CD4-positive, alpha-beta T cell (primary cell): ENCODE measurements around the gene CHD9. TPM values are rescaled to one million over a fixed set of nuclear protein-coding genes. Genes with fewer than 3 reads are reported as not detected.

Source experiments
- ATAC-seq: fragments of 200-7000 bp; cut with Tn5 transposase; one replicate; pipeline ENCODE4 v1.10.0; 2022; ENCODE audit warnings: mild to moderate bottlenecking; ENCODE audit not compliant: poor library complexity
- CTCF ChIA-PET: fragments of 350-600 bp; sonication (Branson Sonifier 250); formaldehyde crosslinking; loops from one replicate; lab custom pipeline; 2021; ENCODE audit warnings: antibody characterized with exemption, inconsistent platforms; lab: Charles Lee
- POLR2A ChIA-PET: fragments of 350-600 bp; sonication (Branson Sonifier 250); formaldehyde crosslinking; loops from one replicate; lab custom pipeline; 2021; ENCODE audit warnings: antibody characterized with exemption, inconsistent platforms; lab: Charles Lee
- DNase-seq, 14 experiments: peaks; one replicate each; pipeline ENCODE4 v3.0.0-alpha.2; 2013 to 2020; ENCODE audit warnings: mixed read lengths in 2 of 14
- H3K27ac ChIP-seq, 2 donors: one replicate each; pipeline versions ENCODE4 v1.5.1 to v1.7.0; 2013; ENCODE audit warnings: low read length in 2 of 2, low read depth in 1 of 2, mild to moderate bottlenecking in 1 of 2
- H3K27me3 ChIP-seq, 2 experiments: 1 replicate in 1 of 2; 2 replicates in 1 of 2; pipeline versions ENCODE4 v1.6.1 to v1.7.0; 2013; ENCODE audit warnings: low read length in 2 of 2, control low read depth in 1 of 2, mild to moderate bottlenecking in 1 of 2, moderate library complexity in 1 of 2; ENCODE audit not compliant: insufficient read depth in 2 of 2, control insufficient read depth in 1 of 2
- H3K36me3 ChIP-seq: one replicate; pipeline ENCODE4 v1.6.1; 2013; ENCODE audit warnings: low read length, control low read depth; ENCODE audit not compliant: insufficient read depth
- H3K4me1 ChIP-seq: one replicate; pipeline ENCODE4 v1.6.1; 2013; ENCODE audit warnings: low read length, control low read depth; ENCODE audit not compliant: insufficient read depth
- H3K4me3 ChIP-seq: one replicate; pipeline ENCODE4 v1.5.1; 2013; ENCODE audit warnings: mild to moderate bottlenecking, low read length, moderate library complexity
- H3K9me3 ChIP-seq, 2 experiments: 1 replicate in 1 of 2; 2 replicates in 1 of 2; pipeline versions ENCODE4 v1.6.1 to v1.7.0; 2013; ENCODE audit warnings: low read length in 2 of 2, mild to moderate bottlenecking in 2 of 2, control low read depth in 1 of 2, moderate library complexity in 1 of 2; ENCODE audit not compliant: control insufficient read depth in 1 of 2, insufficient read depth in 1 of 2
- H3K27ac Mint-ChIP-seq: one replicate; pipeline ENCODE4 v1.8.0; 2020; ENCODE audit warnings: mixed read lengths
- H3K27me3 Mint-ChIP-seq: one replicate; pipeline ENCODE4 v1.8.0; 2021; ENCODE audit warnings: mixed read lengths
- H3K36me3 Mint-ChIP-seq: one replicate; pipeline ENCODE4 v1.8.0; 2021; ENCODE audit warnings: low read depth, mixed read lengths
- H3K4me1 Mint-ChIP-seq: one replicate; pipeline ENCODE4 v1.8.0; 2021; ENCODE audit warnings: low read depth, mixed read lengths
- H3K4me3 Mint-ChIP-seq: one replicate; pipeline ENCODE4 v1.8.0; 2020; ENCODE audit warnings: mild to moderate bottlenecking, mixed read lengths
- H3K9me3 Mint-ChIP-seq: one replicate; pipeline ENCODE4 v1.8.0; 2020; ENCODE audit warnings: mixed read lengths
- CTCF ChIP-seq: fragments of 200-600 bp; IDR thresholded peaks from one replicate; pipeline ENCODE4 v1.8.0; 2022; ENCODE audit warnings: antibody characterized with exemption, mild to moderate bottlenecking
- intact Hi-C, 2 experiments: fragments of 100-400 bp; cut with DNase I in 1 of 2; cut with micrococcal nuclease in 1 of 2; formaldehyde crosslinking; loops; one replicate each; pipeline versions ENCODE4 v1.15.1 to v1.9.0; 2023 to 2025; cut with DNase I, micrococcal nuclease
- total RNA-seq, 174 experiments: library from RNA in 2 of 174; stranded (reverse) in 2 of 174; gene quantifications; one replicate each; pipeline ENCODE4 v1.2.3 and lab custom pipeline; 2021 to 2026

The CHD9 gene
- total RNA-seq, 2 experiments from 2014 or later: 28.2 to 28.8 TPM

- H3K4me3 ChIP-seq: no peak overlapping the region
- Mint-ChIP-seq H3K9me3 (no peaks in the 10 kb centered on the region), H3K4me3 (no peak overlapping the region), H3K27me3 (no peaks in the 10 kb centered on the region), H3K27ac (no peak overlapping the region), H3K36me3 (no peaks in the 10 kb centered on the region), H3K4me1 (peaks cover 18% of the 10 kb centered on the region)
- H3K4me1 ChIP-seq: peaks cover 33% of the 10 kb centered on the region
- H3K36me3 ChIP-seq: no peaks in the 10 kb centered on the region
- POLR2A ChIA-PET: no interaction called here
- no peaks in the 10 kb centered on the region for H3K27me3 ChIP-seq
- H3K27ac ChIP-seq: no peak overlapping the region
- ATAC-seq (no peak), DNase-seq (no peak)
- intact Hi-C loops: loop anchor here in 1 of 2 experiments (10.0 kb wide), 1 partner anchor 347 kb away; no protein-coding TSS in a partner anchor
- CTCF ChIA-PET: no interaction called here
- H3K9me3 ChIP-seq: no peaks in the 10 kb centered on the region
- TF ChIP-seq CTCF: no peak
Observed at GRCh38 chr16:53057658-53058057, 2.9 kb downstream of the CHD9 start.

- Mint-ChIP-seq H3K27me3 (no peaks in the 10 kb centered on the region), H3K9me3 (no peaks in the 10 kb centered on the region), H3K4me3 (no peak overlapping the region), H3K36me3 (no peaks in the 10 kb centered on the region), H3K27ac (no peak overlapping the region), H3K4me1 (peaks cover 18% of the 10 kb centered on the region)
- ChIA-PET POLR2A (no interaction called here), CTCF (no interaction called here)
- no peaks in the 10 kb centered on the region for H3K9me3 ChIP-seq
- no peaks in the 10 kb centered on the region for H3K36me3 ChIP-seq
- H3K4me1 ChIP-seq: peaks cover 33% of the 10 kb centered on the region
- H3K4me3 ChIP-seq: no peak overlapping the region
- H3K27ac ChIP-seq: no peak overlapping the region
- no peaks in the 10 kb centered on the region for H3K27me3 ChIP-seq
- DNase-seq (no peak), ATAC-seq (no peak)
- no peak for TF ChIP-seq CTCF
- intact Hi-C loops: loop anchor here in 1 of 2 experiments (10.0 kb wide), 1 partner anchor 346 kb away; no protein-coding TSS in a partner anchor
Observed at GRCh38 chr16:53058441-53058840, 3.6 kb downstream of the CHD9 start.

GRCh38 chr16:53058882-53059281, 4.1 kb downstream of the CHD9 start:
- no peaks in the 10 kb centered on the region for H3K27me3 Mint-ChIP-seq
- intact Hi-C loops: loop anchor here in 1 of 2 experiments (10.0 kb wide), 1 partner anchor 346 kb away; no protein-coding TSS in a partner anchor
- CTCF ChIA-PET: no interaction called here
- no peaks in the 10 kb centered on the region for H3K36me3 Mint-ChIP-seq
- TF ChIP-seq CTCF: no peak
- POLR2A ChIA-PET: no interaction called here
- no peak overlapping the region for H3K4me3 Mint-ChIP-seq
- H3K4me1 ChIP-seq: peaks cover 33% of the 10 kb centered on the region
- H3K4me3 ChIP-seq: no peak overlapping the region
- H3K27ac ChIP-seq: no peak overlapping the region
- no peaks in the 10 kb centered on the region for H3K27me3 ChIP-seq
- ATAC-seq: no peak
- H3K9me3 Mint-ChIP-seq: no peaks in the 10 kb centered on the region
- DNase-seq: no peak
- no peaks in the 10 kb centered on the region for H3K36me3 ChIP-seq
- no peaks in the 10 kb centered on the region for H3K9me3 ChIP-seq
- no peak overlapping the region for H3K27ac Mint-ChIP-seq
- H3K4me1 Mint-ChIP-seq: peaks cover 18% of the 10 kb centered on the region
